Neuronal stem cell (in vitro differentiated cells): ENCODE results near the gene RESP18.

ENCODE experiments used
- DNase-seq: peaks from one replicate; pipeline ENCODE4 v3.0.0-alpha.2; 2013; ENCODE audit warnings: low spot score
- H2AFZ ChIP-seq: one replicate; pipeline ENCODE4 v1.6.1; 2013; ENCODE audit warnings: mild to moderate bottlenecking, low read length, inconsistent platforms
- H2AK5ac ChIP-seq: 2 replicates; pipeline ENCODE4 v1.6.1; 2013; ENCODE audit warnings: low read depth, mild to moderate bottlenecking, inconsistent platforms, low read length, moderate library complexity, mixed read lengths
- H2BK120ac ChIP-seq: 2 replicates; pipeline ENCODE4 v1.6.1; 2013; ENCODE audit warnings: low read depth, mild to moderate bottlenecking, inconsistent platforms, low read length, moderate library complexity, mixed read lengths
- H2BK12ac ChIP-seq: one replicate; pipeline ENCODE4 v1.6.1; 2013; ENCODE audit warnings: low read length, inconsistent platforms
- H2BK15ac ChIP-seq: 2 replicates; pipeline ENCODE4 v1.6.1; 2013; ENCODE audit warnings: mild to moderate bottlenecking, low read length, inconsistent platforms, mixed read lengths
- H2BK5ac ChIP-seq: one replicate; pipeline ENCODE4 v1.6.1; 2013; ENCODE audit warnings: inconsistent platforms, mild to moderate bottlenecking, low read length, moderate library complexity
- H3K14ac ChIP-seq: one replicate; pipeline ENCODE4 v1.6.1; 2013; ENCODE audit warnings: low read length, inconsistent platforms
- H3K18ac ChIP-seq: 2 replicates; pipeline ENCODE4 v1.6.1; 2013; ENCODE audit warnings: low read length, inconsistent platforms
- H3K23ac ChIP-seq: 2 replicates; pipeline ENCODE4 v1.6.1; 2013; ENCODE audit warnings: low read depth, mild to moderate bottlenecking, mixed read lengths, low read length, inconsistent platforms; ENCODE audit not compliant: poor library complexity
- H3K27ac ChIP-seq: replicated peaks from 3 replicates; pipeline ENCODE4 v1.5.1; 2013; ENCODE audit warnings: low read length, inconsistent platforms
- H3K27me3 ChIP-seq, 3 experiments: 2 replicates each; pipeline ENCODE4 v1.6.1; 2013; ENCODE audit warnings: low read length in 3 of 3, mild to moderate bottlenecking in 2 of 3, inconsistent platforms in 1 of 3, low read depth in 1 of 3, mixed read lengths in 1 of 3, moderate library complexity in 1 of 3; ENCODE audit not compliant: control insufficient read depth in 3 of 3, insufficient read depth in 3 of 3
- H3K36me3 ChIP-seq, 2 donors: replicated peaks in 1 of 2; 2 replicates each; pipeline ENCODE4 v1.6.1; 2013; ENCODE audit warnings: low read length in 2 of 2; ENCODE audit not compliant: control insufficient read depth in 2 of 2, insufficient read depth in 2 of 2
- H3K4ac ChIP-seq: 2 replicates; pipeline ENCODE4 v1.6.1; 2013; ENCODE audit warnings: inconsistent platforms, mild to moderate bottlenecking, low read length, moderate library complexity
- H3K4me1 ChIP-seq, 2 donors: 1 replicate in 1 of 2; 2 replicates in 1 of 2; pipeline ENCODE4 v1.6.1; 2013; ENCODE audit warnings: low read length in 2 of 2, low read depth in 1 of 2; ENCODE audit not compliant: control insufficient read depth in 2 of 2, insufficient read depth in 1 of 2
- H3K4me2 ChIP-seq: one replicate; pipeline ENCODE4 v1.6.1; 2013; ENCODE audit warnings: mild to moderate bottlenecking, low read length, inconsistent platforms; ENCODE audit not compliant: insufficient read depth, poor library complexity, severe bottlenecking
- H3K4me3 ChIP-seq, 2 donors: 2 replicates each; pipeline ENCODE4 v1.5.1; 2013; ENCODE audit warnings: low read length in 2 of 2, mild to moderate bottlenecking in 2 of 2, inconsistent platforms in 1 of 2, moderate library complexity in 1 of 2
- H3K79me1 ChIP-seq: one replicate; pipeline ENCODE4 v1.6.1; 2013; ENCODE audit warnings: low read depth, mild to moderate bottlenecking, inconsistent platforms, low read length, moderate library complexity
- H3K9ac ChIP-seq: one replicate; pipeline ENCODE4 v1.6.1; 2013; ENCODE audit warnings: mild to moderate bottlenecking, low read depth, low read length, inconsistent platforms; ENCODE audit not compliant: poor library complexity
- H3K9me3 ChIP-seq, 2 donors: replicated peaks in 1 of 2; 2 replicates each; pipeline versions ENCODE3 to v1.6.1; 2013; ENCODE audit warnings: low read length in 2 of 2, mild to moderate bottlenecking in 2 of 2, inconsistent platforms in 1 of 2, low read depth in 1 of 2, mixed read lengths in 1 of 2, moderate library complexity in 1 of 2; ENCODE audit not compliant: control insufficient read depth in 2 of 2, insufficient read depth in 1 of 2
- H4K8ac ChIP-seq: one replicate; pipeline ENCODE4 v1.6.1; 2013; ENCODE audit warnings: low read depth, mild to moderate bottlenecking, inconsistent platforms, low read length, moderate library complexity
- H4K91ac ChIP-seq: one replicate; pipeline ENCODE4 v1.6.1; 2013; ENCODE audit warnings: low read length, low read depth, mild to moderate bottlenecking, inconsistent platforms; ENCODE audit not compliant: poor library complexity
- WGBS, 2 donors: extraction: QIAGEN DNeasy Blood & Tissue Kit; methylation state at CpG; one replicate each; pipeline ENCODE4 v1.1.7; 2013; ENCODE audit warnings: missing lambda C conversion rate in 2 of 2, mixed read lengths in 1 of 2; ENCODE audit not compliant: insufficient read length in 2 of 2, insufficient replicate concordance in 1 of 2; ENCODE audit errors: extremely low coverage in 2 of 2; 5-methylcytosine and 5-hydroxymethylcytosine counted together

Gene RESP18

DNA sequence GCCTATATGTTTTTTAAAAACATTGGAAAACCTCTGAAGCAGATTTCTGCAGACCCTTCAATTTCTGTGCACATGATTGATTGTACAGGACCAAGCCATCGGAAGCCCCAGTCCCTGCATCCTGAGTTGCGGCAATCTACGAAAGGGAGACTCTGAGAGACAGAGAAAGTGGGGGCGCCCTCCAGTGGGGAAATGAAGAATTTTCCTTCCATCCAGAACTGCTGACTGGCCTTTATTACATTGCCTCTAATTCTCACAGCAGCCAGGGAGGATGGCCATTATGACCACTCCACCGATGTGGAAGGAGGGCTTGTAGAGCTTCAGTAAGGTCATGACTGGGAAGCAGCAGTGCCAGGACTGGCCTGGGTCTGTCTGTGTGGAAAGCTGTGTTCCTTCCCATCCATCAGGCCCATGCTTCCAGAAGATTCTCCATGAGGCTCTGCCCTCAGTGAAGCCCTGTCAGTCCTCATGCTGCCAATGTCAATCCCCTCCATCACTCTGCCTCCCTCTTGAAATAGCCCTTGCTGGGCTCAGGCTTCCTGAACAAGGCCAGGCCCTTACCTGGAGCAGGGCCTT lies 20.0 kb upstream of the RESP18 start:
- no peak overlapping the region for H3K4me2 ChIP-seq
- no peak overlapping the region for H2BK15ac ChIP-seq
- H3K9me3 ChIP-seq: no peaks in the 10 kb centered on the region
- no peak overlapping the region for H3K27ac ChIP-seq
- H3K14ac ChIP-seq: no peak overlapping the region
- H3K18ac ChIP-seq: no peak overlapping the region
- H2AK5ac ChIP-seq: no peak overlapping the region
- H3K27me3 ChIP-seq: peaks cover 0 to 31% (median 8%) of the 10 kb centered on the region in 3 experiments
- H3K23ac ChIP-seq: no peak overlapping the region
- H2BK120ac ChIP-seq: no peak overlapping the region
- H4K8ac ChIP-seq: no peak overlapping the region
- no peak overlapping the region for H2BK12ac ChIP-seq
- WGBS, 2 donors: no CpG with 5 or more reads among the region's 5 CpGs
- no peak overlapping the region for H2AFZ ChIP-seq
- DNase-seq: peak; percentile 63
- no peak overlapping the region for H3K4ac ChIP-seq
- no peak overlapping the region for H4K91ac ChIP-seq
- H3K79me1 ChIP-seq: no peaks in the 10 kb centered on the region
- H3K9ac ChIP-seq: no peak overlapping the region
- peaks cover 17 to 25% of the 10 kb centered on the region in 2 donors for H3K4me1 ChIP-seq
- H3K4me3 ChIP-seq: no peak overlapping the region
- H2BK5ac ChIP-seq: no peak overlapping the region
- no peaks in the 10 kb centered on the region for H3K36me3 ChIP-seq

GRCh38 chr2:219350710-219351221 lies 18.2 kb upstream of the RESP18 start:
- H2AFZ ChIP-seq: peak overlapping the region; percentile 60
- no peak overlapping the region for H2AK5ac ChIP-seq
- H3K9ac ChIP-seq: no peak overlapping the region
- no peak overlapping the region for H2BK5ac ChIP-seq
- no peaks in the 10 kb centered on the region for H3K9me3 ChIP-seq
- H2BK15ac ChIP-seq: no peak overlapping the region
- H2BK12ac ChIP-seq: no peak overlapping the region
- no peak overlapping the region for H4K91ac ChIP-seq
- H3K4ac ChIP-seq: no peak overlapping the region
- peak; percentile 71 for DNase-seq
- WGBS, 2 donors: no CpG with 5 or more reads among the region's 4 CpGs
- no peak overlapping the region for H3K23ac ChIP-seq
- no peak overlapping the region for H3K14ac ChIP-seq
- H3K4me1 ChIP-seq: peaks cover 17 to 25% of the 10 kb centered on the region in 2 donors
- no peak overlapping the region for H4K8ac ChIP-seq
- no peak overlapping the region for H2BK120ac ChIP-seq
- H3K27me3 ChIP-seq: peaks cover 0 to 17% (median 3%) of the 10 kb centered on the region in 3 experiments
- H3K18ac ChIP-seq: no peak overlapping the region
- H3K79me1 ChIP-seq: no peaks in the 10 kb centered on the region
- no peak overlapping the region for H3K4me3 ChIP-seq
- peak overlapping the region; percentile 23 for H3K27ac ChIP-seq
- no peaks in the 10 kb centered on the region for H3K36me3 ChIP-seq
- no peak overlapping the region for H3K4me2 ChIP-seq

- Histone ChIP-seq H3K27ac (peak overlapping the region; percentile 23), H3K9me3 (no peaks in the 10 kb centered on the region), H2AK5ac (no peak overlapping the region), H2BK120ac (no peak overlapping the region), H3K14ac (no peak overlapping the region), H3K4ac (no peak overlapping the region), H4K91ac (no peak overlapping the region), H3K9ac (no peak overlapping the region), H3K4me2 (no peak overlapping the region), H3K18ac (no peak overlapping the region), H4K8ac (no peak overlapping the region), H2AFZ (peak overlapping the region; percentile 60), H3K4me3 (no peak overlapping the region), H3K36me3 (no peaks in the 10 kb centered on the region), H3K79me1 (no peaks in the 10 kb centered on the region), H2BK5ac (no peak overlapping the region), H2BK12ac (no peak overlapping the region), H2BK15ac (no peak overlapping the region), H3K4me1 (peaks cover 17 to 25% of the 10 kb centered on the region in 2 donors), H3K23ac (no peak overlapping the region), H3K27me3 (peaks cover 0 to 18% (median 2%) of the 10 kb centered on the region in 3 experiments)
- DNase-seq: no peak
- no CpG with 5 or more reads among the region's 3 CpGs for WGBS, 2 donors
These were observed 17.7 kb upstream of the RESP18 start for GRCh38 chr2:219350215-219350614.

DNA sequence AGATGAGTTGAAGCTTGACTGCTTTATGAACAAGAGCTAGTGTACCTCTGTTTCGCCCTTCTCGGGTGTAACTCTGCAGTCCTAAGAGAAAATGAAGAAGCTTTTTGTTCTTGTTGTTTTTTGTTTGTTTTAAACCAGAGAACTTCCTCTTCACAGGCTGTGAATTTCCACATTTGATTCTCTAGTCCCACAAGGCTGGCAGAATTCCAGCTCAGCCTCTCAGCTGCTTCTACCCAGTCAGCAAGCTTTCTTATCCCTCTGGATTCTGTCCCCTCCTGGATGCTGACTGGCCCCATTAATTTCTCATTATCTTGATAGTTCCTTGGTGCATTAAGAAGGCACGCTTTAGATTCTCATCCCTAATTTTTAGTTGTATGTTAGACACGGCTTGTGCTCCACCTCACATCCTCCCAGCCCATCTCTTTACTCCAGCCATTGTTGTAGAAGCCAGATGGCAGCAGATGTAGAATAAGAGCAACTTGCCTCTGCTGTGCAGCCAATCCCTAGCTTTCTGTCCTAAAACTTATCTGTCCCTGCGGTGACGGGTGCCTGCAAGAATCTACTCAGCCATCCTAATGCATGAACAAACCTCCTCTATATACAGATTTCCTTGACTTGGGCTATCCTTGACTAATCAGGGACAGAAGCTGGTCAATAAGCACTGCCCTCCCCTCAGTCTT lies 12.3 kb upstream of the RESP18 start:
- H3K27ac ChIP-seq: no peak overlapping the region
- H2AFZ ChIP-seq: no peak overlapping the region
- H4K91ac ChIP-seq: no peak overlapping the region
- no peak overlapping the region for H3K4ac ChIP-seq
- H2BK120ac ChIP-seq: no peak overlapping the region
- peaks cover 0 to 24% (median 0%) of the 10 kb centered on the region in 3 experiments for H3K27me3 ChIP-seq
- H3K9ac ChIP-seq: no peak overlapping the region
- H3K4me1 ChIP-seq: peaks cover 0 to 5% of the 10 kb centered on the region in 2 donors
- no peak overlapping the region for H3K4me2 ChIP-seq
- H2BK12ac ChIP-seq: no peak overlapping the region
- no peaks in the 10 kb centered on the region for H3K36me3 ChIP-seq
- no peak overlapping the region for H2AK5ac ChIP-seq
- H2BK5ac ChIP-seq: no peak overlapping the region
- no peaks in the 10 kb centered on the region for H3K79me1 ChIP-seq
- no peak overlapping the region for H2BK15ac ChIP-seq
- no peak overlapping the region for H4K8ac ChIP-seq
- no peaks in the 10 kb centered on the region for H3K9me3 ChIP-seq
- no CpG with 5 or more reads among the region's 6 CpGs for WGBS, 2 donors
- no peak overlapping the region for H3K14ac ChIP-seq
- no peak for DNase-seq
- H3K23ac ChIP-seq: no peak overlapping the region
- H3K18ac ChIP-seq: no peak overlapping the region
- H3K4me3 ChIP-seq: no peak overlapping the region
